Measurements from ENCODE around the gene PTPN14.

DNA sequence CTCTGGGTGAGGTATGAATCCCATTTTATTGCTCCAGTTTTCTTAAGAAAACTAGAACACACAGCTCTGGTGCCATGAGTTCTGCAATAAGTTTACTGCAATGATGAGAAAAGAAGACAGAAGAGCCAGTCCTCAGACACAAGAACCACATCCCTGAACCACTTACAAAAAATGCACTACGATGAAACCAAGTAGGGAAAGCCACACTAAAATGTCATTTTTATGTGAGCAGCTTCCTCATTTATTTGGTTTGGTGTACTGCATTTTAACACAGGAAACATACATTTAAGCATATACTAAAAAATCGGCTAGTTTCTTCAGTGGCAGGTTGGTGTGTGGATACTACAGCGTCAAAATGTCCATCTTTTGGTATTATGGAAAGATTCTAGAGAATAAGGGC lies 95.9 kb downstream of the PTPN14 start:
- TF ChIP-seq, protein P1, sequence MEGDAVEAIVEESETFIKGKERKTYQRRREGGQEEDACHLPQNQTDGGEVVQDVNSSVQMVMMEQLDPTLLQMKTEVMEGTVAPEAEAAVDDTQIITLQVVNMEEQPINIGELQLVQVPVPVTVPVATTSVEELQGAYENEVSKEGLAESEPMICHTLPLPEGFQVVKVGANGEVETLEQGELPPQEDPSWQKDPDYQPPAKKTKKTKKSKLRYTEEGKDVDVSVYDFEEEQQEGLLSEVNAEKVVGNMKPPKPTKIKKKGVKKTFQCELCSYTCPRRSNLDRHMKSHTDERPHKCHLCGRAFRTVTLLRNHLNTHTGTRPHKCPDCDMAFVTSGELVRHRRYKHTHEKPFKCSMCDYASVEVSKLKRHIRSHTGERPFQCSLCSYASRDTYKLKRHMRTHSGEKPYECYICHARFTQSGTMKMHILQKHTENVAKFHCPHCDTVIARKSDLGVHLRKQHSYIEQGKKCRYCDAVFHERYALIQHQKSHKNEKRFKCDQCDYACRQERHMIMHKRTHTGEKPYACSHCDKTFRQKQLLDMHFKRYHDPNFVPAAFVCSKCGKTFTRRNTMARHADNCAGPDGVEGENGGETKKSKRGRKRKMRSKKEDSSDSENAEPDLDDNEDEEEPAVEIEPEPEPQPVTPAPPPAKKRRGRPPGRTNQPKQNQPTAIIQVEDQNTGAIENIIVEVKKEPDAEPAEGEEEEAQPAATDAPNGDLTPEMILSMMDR (IDR thresholded peaks at IDR 0.05; ENCODE audit: low read depth, low read length) = no peak
- TF ChIP-seq POLR2A (IDR thresholded peaks at IDR 0.05; ENCODE audit: extremely low read depth, insufficient read length) (no peak), MYC (IDR thresholded peaks at IDR 0.05; ENCODE audit: low read depth, low read length) (no peak)
- TF ChIP-seq, protein P2, sequence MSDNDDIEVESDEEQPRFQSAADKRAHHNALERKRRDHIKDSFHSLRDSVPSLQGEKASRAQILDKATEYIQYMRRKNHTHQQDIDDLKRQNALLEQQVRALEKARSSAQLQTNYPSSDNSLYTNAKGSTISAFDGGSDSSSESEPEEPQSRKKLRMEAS (IDR thresholded peaks at IDR 0.05; ENCODE audit: low read depth, low read length) = no peak

Data from NB4 (cell line).